Neuronal stem cell (in vitro differentiated cells): Measurements from ENCODE around the gene CCDC85C.

Experiments
- DNase-seq: peaks from one replicate; pipeline ENCODE4 v3.0.0-alpha.2; 2013; ENCODE audit warnings: low spot score
- H2AFZ ChIP-seq: one replicate; pipeline ENCODE4 v1.6.1; 2013; ENCODE audit warnings: mild to moderate bottlenecking, low read length, inconsistent platforms
- H2AK5ac ChIP-seq: 2 replicates; pipeline ENCODE4 v1.6.1; 2013; ENCODE audit warnings: low read depth, mild to moderate bottlenecking, inconsistent platforms, low read length, moderate library complexity, mixed read lengths
- H2BK120ac ChIP-seq: 2 replicates; pipeline ENCODE4 v1.6.1; 2013; ENCODE audit warnings: low read depth, mild to moderate bottlenecking, inconsistent platforms, low read length, moderate library complexity, mixed read lengths
- H2BK12ac ChIP-seq: one replicate; pipeline ENCODE4 v1.6.1; 2013; ENCODE audit warnings: low read length, inconsistent platforms
- H2BK15ac ChIP-seq: 2 replicates; pipeline ENCODE4 v1.6.1; 2013; ENCODE audit warnings: mild to moderate bottlenecking, low read length, inconsistent platforms, mixed read lengths
- H2BK5ac ChIP-seq: one replicate; pipeline ENCODE4 v1.6.1; 2013; ENCODE audit warnings: inconsistent platforms, mild to moderate bottlenecking, low read length, moderate library complexity
- H3K14ac ChIP-seq: one replicate; pipeline ENCODE4 v1.6.1; 2013; ENCODE audit warnings: low read length, inconsistent platforms
- H3K18ac ChIP-seq: 2 replicates; pipeline ENCODE4 v1.6.1; 2013; ENCODE audit warnings: low read length, inconsistent platforms
- H3K23ac ChIP-seq: 2 replicates; pipeline ENCODE4 v1.6.1; 2013; ENCODE audit warnings: low read depth, mild to moderate bottlenecking, mixed read lengths, low read length, inconsistent platforms; ENCODE audit not compliant: poor library complexity
- H3K27ac ChIP-seq: replicated peaks from 3 replicates; pipeline ENCODE4 v1.5.1; 2013; ENCODE audit warnings: low read length, inconsistent platforms
- H3K27me3 ChIP-seq, 3 experiments: 2 replicates each; pipeline ENCODE4 v1.6.1; 2013; ENCODE audit warnings: low read length in 3 of 3, mild to moderate bottlenecking in 2 of 3, inconsistent platforms in 1 of 3, low read depth in 1 of 3, mixed read lengths in 1 of 3, moderate library complexity in 1 of 3; ENCODE audit not compliant: control insufficient read depth in 3 of 3, insufficient read depth in 3 of 3
- H3K36me3 ChIP-seq, 2 donors: replicated peaks in 1 of 2; 2 replicates each; pipeline ENCODE4 v1.6.1; 2013; ENCODE audit warnings: low read length in 2 of 2; ENCODE audit not compliant: control insufficient read depth in 2 of 2, insufficient read depth in 2 of 2
- H3K4ac ChIP-seq: 2 replicates; pipeline ENCODE4 v1.6.1; 2013; ENCODE audit warnings: inconsistent platforms, mild to moderate bottlenecking, low read length, moderate library complexity
- H3K4me1 ChIP-seq, 2 donors: 1 replicate in 1 of 2; 2 replicates in 1 of 2; pipeline ENCODE4 v1.6.1; 2013; ENCODE audit warnings: low read length in 2 of 2, low read depth in 1 of 2; ENCODE audit not compliant: control insufficient read depth in 2 of 2, insufficient read depth in 1 of 2
- H3K4me2 ChIP-seq: one replicate; pipeline ENCODE4 v1.6.1; 2013; ENCODE audit warnings: mild to moderate bottlenecking, low read length, inconsistent platforms; ENCODE audit not compliant: insufficient read depth, poor library complexity, severe bottlenecking
- H3K4me3 ChIP-seq, 2 donors: 2 replicates each; pipeline ENCODE4 v1.5.1; 2013; ENCODE audit warnings: low read length in 2 of 2, mild to moderate bottlenecking in 2 of 2, inconsistent platforms in 1 of 2, moderate library complexity in 1 of 2
- H3K79me1 ChIP-seq: one replicate; pipeline ENCODE4 v1.6.1; 2013; ENCODE audit warnings: low read depth, mild to moderate bottlenecking, inconsistent platforms, low read length, moderate library complexity
- H3K9ac ChIP-seq: one replicate; pipeline ENCODE4 v1.6.1; 2013; ENCODE audit warnings: mild to moderate bottlenecking, low read depth, low read length, inconsistent platforms; ENCODE audit not compliant: poor library complexity
- H3K9me3 ChIP-seq, 2 donors: replicated peaks in 1 of 2; 2 replicates each; pipeline versions ENCODE3 to v1.6.1; 2013; ENCODE audit warnings: low read length in 2 of 2, mild to moderate bottlenecking in 2 of 2, inconsistent platforms in 1 of 2, low read depth in 1 of 2, mixed read lengths in 1 of 2, moderate library complexity in 1 of 2; ENCODE audit not compliant: control insufficient read depth in 2 of 2, insufficient read depth in 1 of 2
- H4K8ac ChIP-seq: one replicate; pipeline ENCODE4 v1.6.1; 2013; ENCODE audit warnings: low read depth, mild to moderate bottlenecking, inconsistent platforms, low read length, moderate library complexity
- H4K91ac ChIP-seq: one replicate; pipeline ENCODE4 v1.6.1; 2013; ENCODE audit warnings: low read length, low read depth, mild to moderate bottlenecking, inconsistent platforms; ENCODE audit not compliant: poor library complexity
- WGBS, 2 donors: extraction: QIAGEN DNeasy Blood & Tissue Kit; methylation state at CpG; one replicate each; pipeline ENCODE4 v1.1.7; 2013; ENCODE audit warnings: missing lambda C conversion rate in 2 of 2, mixed read lengths in 1 of 2; ENCODE audit not compliant: insufficient read length in 2 of 2, insufficient replicate concordance in 1 of 2; ENCODE audit errors: extremely low coverage in 2 of 2; 5-methylcytosine and 5-hydroxymethylcytosine counted together

CCDC85C gene

DNA sequence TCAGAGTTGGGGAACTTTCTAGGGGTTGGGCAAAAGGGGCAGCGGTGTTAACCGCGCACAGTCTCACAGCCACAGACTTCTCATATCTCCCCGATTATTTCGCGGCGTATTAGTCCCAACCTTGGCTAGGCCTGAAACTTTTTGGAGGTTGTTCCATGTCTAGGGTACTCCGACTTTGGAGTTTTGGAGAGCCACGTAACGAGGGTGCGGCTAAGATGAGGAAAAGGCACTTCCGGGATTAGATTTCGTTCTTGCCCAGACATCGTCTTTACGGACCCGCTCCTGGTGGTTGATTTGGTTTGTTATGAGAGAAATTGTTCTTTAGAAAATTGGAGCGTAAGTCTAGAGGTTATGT lies 122.3 kb downstream of the CCDC85C start:
- Histone ChIP-seq H4K91ac (no peak overlapping the region), H3K4ac (no peak overlapping the region), H2AK5ac (no peak overlapping the region), H3K4me1 (peaks cover 2 to 12% of the 10 kb centered on the region in 2 donors), H3K36me3 (no peaks in the 10 kb centered on the region), H2BK12ac (no peak overlapping the region), H3K4me3 (peak overlapping the region; percentile 82 to 99), H3K79me1 (peaks cover 5% of the 10 kb centered on the region), H3K4me2 (peak overlapping the region; percentile 58), H3K14ac (no peak overlapping the region), H3K9me3 (no peaks in the 10 kb centered on the region), H3K18ac (peak overlapping the region; percentile 66), H2AFZ (peak overlapping the region; percentile 85), H2BK120ac (no peak overlapping the region), H3K9ac (peak overlapping the region; percentile 79), H3K23ac (no peak overlapping the region), H3K27ac (peak overlapping the region; percentile 95), H2BK5ac (peak overlapping the region; percentile 30), H2BK15ac (no peak overlapping the region), H4K8ac (no peak overlapping the region), H3K27me3 (no peaks in the 10 kb centered on the region)
- DNase-seq = no peak
- WGBS, 2 donors = no CpG with 5 or more reads among the region's 17 CpGs

DNA sequence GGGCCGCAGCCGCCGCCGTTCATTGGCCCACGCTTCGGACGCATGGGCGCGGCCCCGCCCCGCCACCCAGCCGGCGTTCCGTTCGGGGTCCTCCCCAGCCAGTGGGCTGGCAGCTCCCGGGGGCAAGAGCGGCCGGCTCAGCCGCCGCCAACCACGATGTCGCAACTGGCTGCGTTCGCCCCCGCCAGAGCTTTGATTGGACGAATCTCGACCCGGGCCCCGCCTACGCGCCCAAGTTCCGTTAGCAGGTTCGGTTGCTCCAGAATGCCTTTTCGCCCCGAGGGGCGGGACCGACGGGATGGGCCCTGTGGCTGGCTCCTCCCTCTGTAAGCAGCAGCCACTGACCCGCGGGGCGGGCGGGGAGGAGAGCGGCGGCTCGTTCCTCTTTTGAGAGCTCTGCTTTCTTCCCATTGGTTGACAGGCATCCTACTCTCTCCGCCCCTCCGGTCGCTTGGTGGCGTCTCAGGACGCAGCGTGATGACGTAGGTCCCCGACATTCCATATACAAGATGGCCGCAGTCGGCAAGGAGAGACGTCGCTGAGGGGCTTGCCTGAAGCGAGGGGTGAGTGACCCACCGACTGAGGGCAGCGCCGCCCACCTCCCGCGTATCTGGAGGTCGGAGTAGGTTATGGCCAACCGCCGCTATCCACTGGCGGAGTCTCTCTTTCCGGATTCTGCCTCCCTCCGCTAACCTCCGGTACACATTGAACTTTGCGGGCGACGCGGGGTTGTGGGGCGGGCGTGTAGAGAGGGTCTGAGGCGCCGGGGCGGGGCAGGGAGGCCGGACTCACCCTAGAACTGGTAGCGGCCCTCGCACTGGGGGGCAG lies 122.9 kb downstream of the CCDC85C start, which contains the start of gene CCNK:
TSS of gene CCNK (plus strand) at position 493 of the 828 bp plus-strand sequence. CDS start 11,269 bp downstream, outside the sequence.
- Histone ChIP-seq H3K4ac (no peak within 1 kb of the TSS), H3K4me1 (peaks cover 2 to 12% of the 10 kb centered on the region in 2 donors), H2AK5ac (no peak within 1 kb of the TSS), H3K36me3 (no peaks in the 10 kb centered on the region), H2BK15ac (no peak within 1 kb of the TSS), H3K4me3 (peak within 1 kb of the TSS; percentile 82 to 99), H2BK12ac (no peak within 1 kb of the TSS), H3K9me3 (no peaks in the 10 kb centered on the region), H3K79me1 (peaks cover 5% of the 10 kb centered on the region), H3K27me3 (no peaks in the 10 kb centered on the region), H3K4me2 (peak within 1 kb of the TSS; percentile 83), H3K23ac (peak within 1 kb of the TSS; percentile 76), H3K14ac (no peak within 1 kb of the TSS), H2BK120ac (no peak within 1 kb of the TSS), H3K18ac (peak within 1 kb of the TSS; percentile 81), H4K91ac (no peak within 1 kb of the TSS), H4K8ac (no peak within 1 kb of the TSS), H3K27ac (peak within 1 kb of the TSS; percentile 95), H2AFZ (peak within 1 kb of the TSS; percentile 87), H3K9ac (peak within 1 kb of the TSS; percentile 87), H2BK5ac (peak within 1 kb of the TSS; percentile 61)
- peak; percentile 100 for DNase-seq
- no CpG with 5 or more reads among the region's 82 CpGs for WGBS, 2 donors

DNA sequence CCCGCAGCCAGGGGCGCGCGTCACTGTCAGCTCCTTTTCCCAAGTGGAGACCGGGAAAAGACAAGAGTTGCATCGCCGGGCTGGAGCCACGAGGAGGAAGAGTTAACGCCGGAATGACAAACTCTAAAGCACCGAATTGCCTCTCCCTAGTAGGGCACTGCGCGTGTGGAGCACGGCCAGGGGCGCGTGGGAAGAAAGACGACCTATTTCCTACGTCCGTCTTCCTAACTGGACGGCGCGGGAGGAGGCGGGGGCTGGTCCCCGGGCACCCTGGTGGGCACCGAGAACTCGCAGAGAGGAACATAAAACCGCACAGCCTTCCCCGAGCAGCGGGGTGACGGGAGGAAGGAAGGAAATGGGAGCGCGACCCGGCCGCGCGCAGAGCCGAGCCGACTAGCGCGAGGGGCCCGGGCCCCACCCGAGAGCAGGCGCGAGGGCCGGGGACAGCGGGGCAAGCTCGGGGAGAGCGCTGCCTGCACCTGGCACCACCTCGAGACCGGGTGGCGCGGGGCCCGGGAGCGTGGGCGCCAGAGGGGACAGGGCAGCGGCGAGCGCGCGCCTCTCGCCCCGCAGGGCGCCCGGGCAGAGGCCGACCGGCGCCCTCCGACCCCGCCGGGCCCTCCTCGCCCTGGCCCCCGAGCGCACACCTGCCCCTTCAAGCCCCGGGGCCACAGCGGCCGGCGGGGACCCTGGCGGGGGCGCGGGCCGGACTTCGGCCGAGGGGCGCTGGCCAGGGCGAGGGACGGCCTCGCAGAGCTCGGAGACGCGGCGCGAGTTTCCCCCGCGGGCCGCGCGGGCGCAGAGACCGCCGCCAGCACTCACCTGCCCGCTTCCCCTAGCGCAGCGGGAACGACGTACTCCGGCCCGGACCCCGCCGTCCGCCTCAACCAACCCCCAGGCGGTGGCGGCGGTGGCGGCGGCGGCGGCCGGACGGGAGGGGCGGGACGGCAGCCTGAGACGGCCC lies 123.8 kb downstream of the CCDC85C start, which contains the start of gene SETD3:
TSS of gene SETD3 (minus strand) at position 954 of the 964 bp plus-strand sequence. CDS start 15,054 bp downstream, outside the sequence.
- Histone ChIP-seq H4K8ac (no peak within 1 kb of the TSS), H4K91ac (no peak within 1 kb of the TSS), H3K4ac (no peak within 1 kb of the TSS), H2AK5ac (no peak within 1 kb of the TSS), H3K36me3 (no peaks in the 10 kb centered on the region), H3K27ac (peak within 1 kb of the TSS; percentile 95), H3K9me3 (no peaks in the 10 kb centered on the region), H2BK5ac (peak within 1 kb of the TSS; percentile 61), H2BK15ac (no peak within 1 kb of the TSS), H3K23ac (peak within 1 kb of the TSS; percentile 76), H2BK120ac (no peak within 1 kb of the TSS), H3K18ac (peak within 1 kb of the TSS; percentile 81), H2AFZ (peak within 1 kb of the TSS; percentile 87), H3K14ac (no peak within 1 kb of the TSS), H3K4me2 (peak within 1 kb of the TSS; percentile 83), H3K27me3 (no peaks in the 10 kb centered on the region), H2BK12ac (no peak within 1 kb of the TSS), H3K79me1 (peaks cover 5% of the 10 kb centered on the region), H3K9ac (peak within 1 kb of the TSS; percentile 87), H3K4me3 (peak within 1 kb of the TSS; percentile 82 to 99), H3K4me1 (peaks cover 2 to 12% of the 10 kb centered on the region in 2 donors)
- DNase-seq = peak; percentile 48
- no CpG with 5 or more reads among the region's 122 CpGs for WGBS, 2 donors
